ENCODE results near the gene PHLDB1. TPM values are rescaled to one million over a fixed set of nuclear protein-coding genes. Genes with fewer than 3 reads are reported as not detected.
"Not testable (repeated sequence)": the region's sequence is repeated elsewhere in the genome, so short reads cannot be mapped to it uniquely, and the experiment has no call there.

Gene PHLDB1
- total and polyA plus RNA-seq, 4 donors: 27.3 to 90.5 (median 76.1) TPM

- 90 to 91% methylated on average over 5 of the region's 5 CpGs for WGBS, 2 donors
- ATAC-seq (ENCODE audit: insufficient read depth, low FRiP score) (no peak), DNase-seq (no peak)
Measured at GRCh38 chr11:118687906-118688305, 80.5 kb downstream of the PHLDB1 start.

GRCh38 chr11:118688339-118688738 is 80.9 kb downstream of the PHLDB1 start:
- not testable (repeated sequence) for H3K9ac ChIP-seq (ENCODE audit: insufficient read depth in 1 of 2, low read length in 2 of 2); H3K27me3 ChIP-seq (ENCODE audit: control insufficient read depth in 3 of 3, insufficient read depth in 3 of 3, low read length in 2 of 3); H3K4me3 ChIP-seq; DNase-seq; H3K4me1 ChIP-seq (ENCODE audit: control insufficient read depth in 5 of 5, insufficient read depth in 5 of 5, low read length in 5 of 5); ATAC-seq (ENCODE audit: insufficient read depth, low FRiP score); H3K27ac ChIP-seq (ENCODE audit: low read depth in 1 of 2, low read length in 1 of 2); H3K36me3 ChIP-seq (ENCODE audit: control insufficient read depth in 4 of 4, insufficient read depth in 4 of 4, low read length in 4 of 4); H3K9me3 ChIP-seq (ENCODE audit: control insufficient read depth in 4 of 4, insufficient read depth in 3 of 4, low read length in 3 of 4)
- WGBS, 2 donors: 64 to 80% methylated on average over 10 of the region's 10 CpGs

More at GRCh38 chr11:118687906-118688305, 80.5 kb downstream of the PHLDB1 start:
- H3K9ac ChIP-seq (ENCODE audit: insufficient read depth in 1 of 2, low read length in 2 of 2): no peak overlapping the region
- no peaks in the 10 kb centered on the region for H3K9me3 ChIP-seq (ENCODE audit: control insufficient read depth in 4 of 4, insufficient read depth in 3 of 4, low read length in 3 of 4)
- H3K36me3 ChIP-seq (ENCODE audit: control insufficient read depth in 4 of 4, insufficient read depth in 4 of 4, low read length in 4 of 4): no peaks in the 10 kb centered on the region
- no peaks in the 10 kb centered on the region for H3K27me3 ChIP-seq (ENCODE audit: control insufficient read depth in 3 of 3, insufficient read depth in 3 of 3, low read length in 2 of 3)
- TF ChIP-seq CTCF (IDR thresholded peaks at IDR 0.05; ENCODE audit: control extremely low read depth, extremely low read depth): no peak
- no peaks in the 10 kb centered on the region for H3K4me1 ChIP-seq (ENCODE audit: control insufficient read depth in 5 of 5, insufficient read depth in 5 of 5, low read length in 5 of 5)
- H3K27ac ChIP-seq (ENCODE audit: low read depth in 1 of 2, low read length in 1 of 2): no peak overlapping the region
- no peak overlapping the region for H3K4me3 ChIP-seq

DNA sequence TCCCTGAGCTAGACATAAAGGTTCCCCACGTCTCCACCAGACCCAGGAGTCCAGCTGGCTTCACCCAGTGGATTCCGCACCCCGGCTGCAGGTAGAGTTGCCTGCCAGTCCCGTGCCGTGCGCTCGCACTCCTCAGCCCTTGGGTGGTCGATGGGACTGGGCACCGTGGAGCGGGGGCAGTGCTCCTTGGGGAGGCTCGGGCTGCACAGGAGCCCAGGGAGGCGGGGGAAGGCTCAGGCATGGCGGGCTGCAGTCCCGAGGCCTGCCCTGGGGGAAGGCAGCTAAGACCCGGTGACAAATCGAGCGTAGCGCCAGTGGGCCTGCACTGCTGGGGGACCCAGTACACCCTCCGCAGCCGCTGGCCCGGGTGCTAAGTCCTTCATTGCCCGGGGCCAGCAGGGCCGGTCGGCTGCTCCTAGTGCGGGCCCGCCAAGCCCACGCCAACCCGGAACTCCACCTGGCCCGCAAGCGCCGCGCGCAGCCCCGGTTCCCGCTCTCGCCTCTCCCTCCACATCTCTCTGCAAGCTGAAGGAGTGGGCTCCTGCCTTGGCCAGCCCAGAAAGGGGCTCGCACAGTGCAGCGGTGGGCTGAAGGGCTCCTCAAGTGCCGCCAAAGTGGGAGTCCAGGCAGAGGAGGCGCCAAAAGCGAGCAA is 81.6 kb downstream of the PHLDB1 start:
- no peak overlapping the region for H3K4me3 ChIP-seq
- no peaks in the 10 kb centered on the region for H3K36me3 ChIP-seq (ENCODE audit: control insufficient read depth in 4 of 4, insufficient read depth in 4 of 4, low read length in 4 of 4)
- DNase-seq (no peak), ATAC-seq (ENCODE audit: insufficient read depth, low FRiP score) (no peak)
- H3K9ac ChIP-seq (ENCODE audit: insufficient read depth in 1 of 2, low read length in 2 of 2): no peak overlapping the region
- no peaks in the 10 kb centered on the region for H3K9me3 ChIP-seq (ENCODE audit: control insufficient read depth in 4 of 4, insufficient read depth in 3 of 4, low read length in 3 of 4)
- no peaks in the 10 kb centered on the region for H3K27me3 ChIP-seq (ENCODE audit: control insufficient read depth in 3 of 3, insufficient read depth in 3 of 3, low read length in 2 of 3)
- H3K27ac ChIP-seq (ENCODE audit: low read depth in 1 of 2, low read length in 1 of 2): no peak overlapping the region
- no peak for TF ChIP-seq CTCF (IDR thresholded peaks at IDR 0.05; ENCODE audit: control extremely low read depth, extremely low read depth)
- 80 to 85% methylated on average over 39 to 41 of the region's 41 CpGs for WGBS, 2 donors
- no peaks in the 10 kb centered on the region for H3K4me1 ChIP-seq (ENCODE audit: control insufficient read depth in 5 of 5, insufficient read depth in 5 of 5, low read length in 5 of 5)

DNA sequence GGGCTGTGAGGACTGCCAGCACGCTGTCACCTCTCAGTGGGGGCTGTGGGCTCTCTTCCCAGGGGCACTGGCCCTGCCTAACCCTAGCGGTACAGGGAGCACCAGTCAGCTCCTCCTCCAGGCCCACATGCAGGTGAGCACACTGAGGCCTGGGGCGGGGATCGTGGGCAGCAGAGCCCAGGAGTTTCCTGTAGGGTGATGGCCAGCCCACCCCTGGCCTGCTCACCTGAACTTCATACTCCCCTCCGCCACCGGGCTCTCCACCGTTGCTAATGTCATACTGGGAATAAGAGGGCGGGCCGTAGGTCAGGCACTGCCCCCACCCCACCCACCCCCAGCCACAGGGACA is 82.1 kb downstream of the PHLDB1 start:
- no peak overlapping the region for H3K27ac ChIP-seq (ENCODE audit: low read depth in 1 of 2, low read length in 1 of 2)
- H3K4me3 ChIP-seq: no peak overlapping the region
- peak in 1 of 3 donors; percentile 9 for DNase-seq
- 16 to 22% methylated on average over 8 to 9 of the region's 9 CpGs for WGBS, 2 donors
- ATAC-seq (ENCODE audit: insufficient read depth, low FRiP score): peak; percentile 7
- TF ChIP-seq CTCF (IDR thresholded peaks at IDR 0.05; ENCODE audit: control extremely low read depth, extremely low read depth): no peak
- H3K36me3 ChIP-seq (ENCODE audit: control insufficient read depth in 4 of 4, insufficient read depth in 4 of 4, low read length in 4 of 4): no peaks in the 10 kb centered on the region
- H3K4me1 ChIP-seq (ENCODE audit: control insufficient read depth in 5 of 5, insufficient read depth in 5 of 5, low read length in 5 of 5): no peaks in the 10 kb centered on the region
- no peaks in the 10 kb centered on the region for H3K9me3 ChIP-seq (ENCODE audit: control insufficient read depth in 4 of 4, insufficient read depth in 3 of 4, low read length in 3 of 4)
- no peak overlapping the region for H3K9ac ChIP-seq (ENCODE audit: insufficient read depth in 1 of 2, low read length in 2 of 2)
- H3K27me3 ChIP-seq (ENCODE audit: control insufficient read depth in 3 of 3, insufficient read depth in 3 of 3, low read length in 2 of 3): no peaks in the 10 kb centered on the region
